K562 (cell line): ENCODE results near the gene KRTAP9-8. TPM values are rescaled to one million over a fixed set of nuclear protein-coding genes. Genes with fewer than 3 reads are reported as not detected.

Experiments
- ATAC-seq: fragments of 200-7000 bp; cut with Tn5 transposase; 3 replicates; pipeline ENCODE4 v1.9.1; 2020; ENCODE audit warnings: moderate library complexity
- BruUV-seq: library from RNA; stranded (reverse); fragments of 400-500 nt; replicated peaks from 2 replicates; lab custom pipeline; 2021; lab: Mats Ljungman, UMichigan
- CTCF ChIA-PET: fragments of 300-600 bp; formaldehyde crosslinking; extraction: SDS; loops from one replicate; lab custom pipeline; 2021; ENCODE audit warnings: low intra/inter-chr PET ratio; lab: Yijun Ruan, JAX
- POLR2A ChIA-PET: fragments of 300-600, 350-650 bp; sonication (Branson Sonifier 250); formaldehyde crosslinking; extraction: SDS; loops from one replicate; lab custom pipeline; 2021; ENCODE audit warnings: antibody characterized with exemption, inconsistent platforms; lab: Yijun Ruan, JAX
- DNase-seq, 4 experiments: peaks; one replicate each; pipeline versions ENCODE4 v3.0.0 to v3.0.0-alpha.2; 2011 to 2018; ENCODE audit warnings: low spot score in 3 of 4, mixed read lengths in 3 of 4; ENCODE audit errors: extremely low read depth in 1 of 4
- FAIRE-seq: peaks from 2 replicates; lab custom pipeline; 2011; peaks lifted over from hg19 to GRCh38; lab: Jason Lieb, UNC
- H2AFZ ChIP-seq: 2 replicates; pipeline ENCODE4 v1.6.0; 2011; ENCODE audit warnings: low read depth, low read length, control low read depth, inconsistent platforms
- H3K27ac ChIP-seq: fragments of 200-600 bp; 3 replicates; pipeline ENCODE4 v1.8.0; 2011; ENCODE audit warnings: low read depth, mild to moderate bottlenecking, control low read depth, inconsistent platforms, low read length, moderate library complexity, mixed read lengths; ENCODE audit errors: extremely low read depth
- H3K27me3 ChIP-seq, 2 experiments: fragments of 300-600 bp in 1 of 2; 2 replicates in 1 of 2; 3 replicates in 1 of 2; pipeline versions ENCODE4 v1.6.0 to v1.8.0; 2011; ENCODE audit warnings: inconsistent platforms in 2 of 2, low read length in 2 of 2, mild to moderate bottlenecking in 1 of 2, mixed read lengths in 1 of 2, moderate library complexity in 1 of 2; ENCODE audit not compliant: control insufficient read depth in 2 of 2, insufficient read depth in 2 of 2
- H3K36me3 ChIP-seq: fragments of 300-600 bp; 3 replicates; pipeline ENCODE4 v1.8.0; 2011; ENCODE audit warnings: mild to moderate bottlenecking, low read length, inconsistent platforms; ENCODE audit not compliant: control insufficient read depth, insufficient read depth
- H3K4me1 ChIP-seq, 2 experiments: fragments of 200-600 bp in 1 of 2; replicated peaks in 1 of 2; 2 replicates in 1 of 2; 3 replicates in 1 of 2; pipeline versions ENCODE4 v1.5.1 to v1.8.0; 2011; ENCODE audit warnings: inconsistent platforms in 2 of 2, low read length in 2 of 2, mild to moderate bottlenecking in 1 of 2, mixed read lengths in 1 of 2, moderate library complexity in 1 of 2; ENCODE audit not compliant: control insufficient read depth in 2 of 2, insufficient read depth in 2 of 2
- H3K4me2 ChIP-seq: 2 replicates; pipeline ENCODE4 v1.6.1; 2011; ENCODE audit warnings: low read length, control low read depth, inconsistent platforms, mixed read lengths; ENCODE audit not compliant: insufficient read depth
- H3K4me3 ChIP-seq: fragments of 200-600 bp; sonication (generic), shearing (Covaris generic); 2 replicates; pipeline ENCODE4 v1.5.1; 2016; ENCODE audit warnings: control low read depth, inconsistent platforms
- H3K79me2 ChIP-seq: fragments of 200-600 bp; 3 replicates; pipeline ENCODE4 v1.8.0; 2011; ENCODE audit warnings: low read length, inconsistent platforms; ENCODE audit not compliant: control insufficient read depth, insufficient read depth
- H3K9ac ChIP-seq, 2 experiments: 2 replicates each; pipeline versions ENCODE4 v1.6.0 to v1.6.1; 2011; ENCODE audit warnings: low read depth in 2 of 2, low read length in 2 of 2, control low read depth in 1 of 2, inconsistent platforms in 1 of 2, mild to moderate bottlenecking in 1 of 2, mixed read lengths in 1 of 2; ENCODE audit not compliant: insufficient read depth in 1 of 2
- H3K9me1 ChIP-seq: one replicate; pipeline ENCODE4 v1.6.0; 2011; ENCODE audit warnings: inconsistent platforms, mild to moderate bottlenecking, low read length, moderate library complexity; ENCODE audit not compliant: control insufficient read depth, insufficient read depth
- H3K9me3 ChIP-seq: replicated peaks from 2 replicates; pipeline ENCODE4 v1.5.1; 2011; ENCODE audit warnings: low read depth, low read length, inconsistent platforms; ENCODE audit not compliant: control insufficient read depth, insufficient read depth
- H4K20me1 ChIP-seq: replicated peaks from 2 replicates; pipeline ENCODE4 v1.6.1; 2011; ENCODE audit warnings: low read length, inconsistent platforms, mixed read lengths; ENCODE audit not compliant: control insufficient read depth, insufficient read depth
- DACH1 ChIP-seq: fragments of 450-650 bp; IDR thresholded peaks from 2 replicates; pipeline ENCODE4 v1.6.1; 2018; ENCODE audit not compliant: partially characterized antibody
- FOXJ3 ChIP-seq: sonication (generic); formaldehyde crosslinking; IDR thresholded peaks from 2 replicates; pipeline ENCODE4 v1.4.0; 2020; ENCODE audit warnings: mild to moderate bottlenecking, missing genetic modification reagents
- HDAC6 ChIP-seq: IDR thresholded peaks from 2 replicates; pipeline ENCODE4 v1.6.1; 2012; ENCODE audit warnings: low read depth, mild to moderate bottlenecking, control low read depth, inconsistent platforms, low read length, moderate library complexity
- HMBOX1 ChIP-seq: sonication (generic); IDR thresholded peaks from 2 replicates; pipeline ENCODE4 v1.6.1; 2016
- KLF1 ChIP-seq: fragments of 450-650 bp; IDR thresholded peaks from 2 replicates; pipeline ENCODE4 v1.6.1; 2016; ENCODE audit warnings: missing genetic modification characterization, missing compliant biosample characterization
- NONO ChIP-seq, 2 experiments: fragments of 200-400 bp in 1 of 2; fragments of 450-650 bp in 1 of 2; formaldehyde crosslinking in 1 of 2; IDR thresholded peaks; 2 replicates each; pipeline ENCODE4 v1.6.1; 2017; ENCODE audit warnings: low read depth in 2 of 2, mild to moderate bottlenecking in 2 of 2, moderate library complexity in 2 of 2, low read length in 1 of 2
- POLR3A ChIP-seq: IDR thresholded peaks from 2 replicates; pipeline ENCODE4 v1.6.1; 2011; ENCODE audit warnings: borderline replicate concordance, mild to moderate bottlenecking, moderate library complexity; ENCODE audit not compliant: insufficient read length, insufficient read depth; ENCODE audit errors: extremely low read depth
- POLR3G ChIP-seq: IDR thresholded peaks from 2 replicates; pipeline ENCODE4 v1.6.1; 2011; ENCODE audit not compliant: insufficient read length, insufficient replicate concordance; ENCODE audit errors: extremely low read depth
- TARDBP ChIP-seq: fragments of 450-650 bp; IDR thresholded peaks from 2 replicates; pipeline ENCODE4 v1.6.1; 2016
- ZC3H4 ChIP-seq: sonication (generic); formaldehyde crosslinking; IDR thresholded peaks from 2 replicates; pipeline ENCODE4 v1.9.0; 2021; ENCODE audit warnings: missing genetic modification reagents, borderline replicate concordance
- ZNF445 ChIP-seq: fragments of 250-450 bp; sonication (Bioruptor Pico); IDR thresholded peaks from 2 replicates; pipeline ENCODE4 v1.4.0; 2020; ENCODE audit warnings: low read depth, mild to moderate bottlenecking, moderate library complexity
- WGBS: fragments of 100-300 bp; shearing (Covaris generic); methylation state at CpG from one replicate; pipeline ENCODE4 v1.1.6; 2016; ENCODE audit warnings: low coverage, mixed read lengths; ENCODE audit not compliant: insufficient coverage; ENCODE audit errors: missing lambda C conversion rate; 5-methylcytosine and 5-hydroxymethylcytosine counted together
- in situ Hi-C: fragments of 300-500 bp; cut with MboI; formaldehyde crosslinking; loops from 4 replicates; pipeline ENCODE4 v1.15.0; 2018; ENCODE audit warnings: inconsistent platforms, mixed read lengths
- intact Hi-C: fragments of 100-400 bp; cut with micrococcal nuclease; formaldehyde crosslinking; loops from 2 replicates; pipeline ENCODE4 v1.14.2; 2022
- polyA plus RNA-seq, 8 experiments: library from polyadenylated mRNA; depleted of rRNA in 4 of 8; stranded (reverse) in 5 of 8; unstranded in 3 of 8; fragments of >200 nt; fragmentation: Nextera tagmentation in 2 of 8; fragmentation: Illumina TruSeq in 1 of 8; extraction: Ambion mirVana in 2 of 8; extraction: Trizol in 1 of 8; gene quantifications; 2 replicates each; pipeline versions ENCODE4 v1.2.1 to v1.2.3, GENCODE V29; 2011 to 2014; ENCODE audit warnings: inconsistent platforms in 1 of 8, missing spikeins in 1 of 8
- total RNA-seq, 7 experiments: library from RNA; depleted of rRNA in 6 of 7; stranded (reverse); fragments of >200 nt in 6 of 7; fragmentation: Illumina TruSeq in 2 of 7; extraction: Trizol in 2 of 7; gene quantifications; 2 replicates each; pipeline versions ENCODE4 v1.2.1 to v1.2.3, GENCODE V29; 2011 to 2021; ENCODE audit warnings: low replicate concordance in 1 of 7

Gene KRTAP9-8
- total and polyA plus RNA-seq, 9 of the 15 experiments (the other 6 are each of a cell fraction or from before 2014, with no cell fraction given): not detected

GRCh38 chr17:41190328-41190727 is 47.5 kb upstream of the KRTAP9-8 start:
- Histone ChIP-seq H3K4me2 (no peak overlapping the region), H3K27me3 (peaks cover 0 to 5% of the 10 kb centered on the region in 2 experiments; a peak in 3 of 5 replicates), H3K36me3 (no peaks in the 10 kb centered on the region), H3K9me3 (no peaks in the 10 kb centered on the region), H4K20me1 (no peaks in the 10 kb centered on the region), H3K79me2 (no peaks in the 10 kb centered on the region), H3K9me1 (no peaks in the 10 kb centered on the region), H3K4me3 (no peak overlapping the region), H2AFZ (no peak overlapping the region), H3K27ac (no peak overlapping the region), H3K9ac (no peak overlapping the region), H3K4me1 (no peaks in the 10 kb centered on the region)
- ChIA-PET CTCF (no interaction called here), POLR2A (no interaction called here)
- TF ChIP-seq FOXJ3 (CRISPR knock-in tag) (no peak), POLR3A (no peak), POLR3G (no peak), NONO (IDR thresholded peaks at IDR 0.05; ENCODE audit: low read depth in 2 of 2, low read length in 1 of 2) (no peak)
- in situ Hi-C loops (no loop called here), intact Hi-C loops (no loop called here)
- DNase-seq (no peak), FAIRE-seq (no peak), ATAC-seq (no peak)
- no TSS peak for BruUV-seq
- WGBS: 3% methylated on average over 3 of the region's 3 CpGs

DNA sequence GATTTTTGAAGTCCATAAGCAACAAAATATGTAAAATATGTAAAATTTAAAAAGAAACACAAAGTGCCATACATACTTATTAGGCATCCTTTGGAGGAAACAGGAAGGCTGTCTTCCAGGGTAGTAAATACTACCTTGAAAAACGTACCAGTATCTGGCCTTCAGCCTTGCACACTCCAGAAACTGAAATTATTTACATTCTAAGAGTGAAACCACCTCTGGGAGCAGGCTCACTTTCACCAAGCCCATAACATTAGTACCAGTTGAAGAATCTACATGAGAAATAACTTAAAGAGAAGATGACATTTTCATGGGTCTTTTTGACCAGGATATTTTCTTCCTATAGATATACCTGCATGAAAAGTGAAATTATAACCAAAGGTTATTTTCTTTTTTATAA is 41.7 kb upstream of the KRTAP9-8 start:
- H3K4me3 ChIP-seq: no peak overlapping the region
- no peaks in the 10 kb centered on the region for H3K79me2 ChIP-seq
- no peak for ATAC-seq
- no peak for TF ChIP-seq ZNF445 (CRISPR knock-in tag)
- no peak for TF ChIP-seq HMBOX1
- no peak for TF ChIP-seq HDAC6
- no peak for TF ChIP-seq ZC3H4
- no peak for TF ChIP-seq TARDBP
- TF ChIP-seq DACH1: no peak
- TF ChIP-seq KLF1 (tag): no peak
- H3K9me1 ChIP-seq: no peaks in the 10 kb centered on the region
- no peaks in the 10 kb centered on the region for H4K20me1 ChIP-seq
- H3K27ac ChIP-seq: no peak overlapping the region
- BruUV-seq: no TSS peak
- intact Hi-C loops (no loop called here), in situ Hi-C loops (no loop called here)
- DNase-seq: no peak
- no peaks in the 10 kb centered on the region for H3K27me3 ChIP-seq
- no peak overlapping the region for H3K4me2 ChIP-seq
- 0% methylated on average over 1 of the region's 1 CpG for WGBS
- no peaks in the 10 kb centered on the region for H3K4me1 ChIP-seq
- ChIA-PET POLR2A (no interaction called here), CTCF (no interaction called here)
- no peak overlapping the region for H3K9ac ChIP-seq
- no peaks in the 10 kb centered on the region for H3K36me3 ChIP-seq
- FAIRE-seq: no peak
- H3K9me3 ChIP-seq: no peaks in the 10 kb centered on the region
- no peak overlapping the region for H2AFZ ChIP-seq
